Measurements from ENCODE around the gene RPL41.

Gene RPL41

GRCh38 chr12:56129206-56129941, 12.9 kb downstream of the RPL41 start (continued):
- TF ChIP-seq ZBTB11 (tag by site-specific recombination; conservative IDR thresholded peaks at IDR 0.05; ENCODE audit: low read depth) (peak; percentile 69), ZNF155 (tag by site-specific recombination; IDR thresholded peaks at IDR 0.05) (no peak), ZNF768 (tag by site-specific recombination; IDR thresholded peaks at IDR 0.05) (no peak), ZNF362 (tag by site-specific recombination; IDR thresholded peaks at IDR 0.05) (no peak), ZBTB1 (tag by site-specific recombination; IDR thresholded peaks at IDR 0.05) (no peak), ZNF398 (tag by site-specific recombination; IDR thresholded peaks at IDR 0.05) (no peak), KLF17 (tag by site-specific recombination; IDR thresholded peaks at IDR 0.05) (peak; percentile 59; the same call in 1 of the 2 replicates), ZNF692 (tag by site-specific recombination; IDR thresholded peaks at IDR 0.05) (no peak), ZNF114 (tag by site-specific recombination; IDR thresholded peaks at IDR 0.05) (no peak), BCL6B (tag by site-specific recombination; IDR thresholded peaks at IDR 0.05) (no peak), GLIS2 (tag by site-specific recombination; IDR thresholded peaks at IDR 0.05) (peak; percentile 75), ZFP69B (tag by site-specific recombination; IDR thresholded peaks at IDR 0.05) (no peak), ZNF677 (tag by site-specific recombination; IDR thresholded peaks at IDR 0.05) (no peak), ZNF146 (tag by site-specific recombination; IDR thresholded peaks at IDR 0.05) (no peak), ZBTB17 (tag by site-specific recombination; IDR thresholded peaks at IDR 0.05) (no peak; the same call in 1 of the 2 replicates), SCRT2 (tag by site-specific recombination; IDR thresholded peaks at IDR 0.05) (peak; percentile 86), ZNF544 (tag by site-specific recombination; IDR thresholded peaks at IDR 0.05) (no peak), ZNF514 (tag by site-specific recombination; IDR thresholded peaks at IDR 0.05) (no peak), ZNF639 (tag by site-specific recombination; IDR thresholded peaks at IDR 0.05) (no peak), SALL2 (tag by site-specific recombination; IDR thresholded peaks at IDR 0.05; ENCODE audit: borderline replicate concordance) (no peak), ZNF37A (tag by site-specific recombination; IDR thresholded peaks at IDR 0.05) (no peak), WT1 (tag by site-specific recombination; IDR thresholded peaks at IDR 0.05) (peak; percentile 96)
- TF ChIP-seq, protein P1, sequence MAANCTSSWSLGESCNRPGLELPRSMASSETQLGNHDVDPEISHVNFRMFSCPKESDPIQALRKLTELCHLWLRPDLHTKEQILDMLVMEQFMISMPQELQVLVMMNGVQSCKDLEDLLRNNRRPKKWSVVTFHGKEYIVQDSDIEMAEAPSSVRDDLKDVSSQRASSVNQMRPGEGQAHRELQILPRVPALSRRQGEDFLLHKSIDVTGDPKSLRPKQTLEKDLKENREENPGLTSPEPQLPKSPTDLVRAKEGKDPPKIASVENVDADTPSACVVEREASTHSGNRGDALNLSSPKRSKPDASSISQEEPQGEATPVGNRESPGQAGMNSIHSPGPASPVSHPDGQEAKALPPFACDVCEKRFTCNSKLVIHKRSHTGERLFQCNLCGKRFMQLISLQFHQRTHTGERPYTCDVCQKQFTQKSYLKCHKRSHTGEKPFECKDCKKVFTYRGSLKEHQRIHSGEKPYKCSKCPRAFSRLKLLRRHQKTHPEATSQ (tag by site-specific recombination; IDR thresholded peaks at IDR 0.05): no peak
- TF ChIP-seq, protein P2, sequence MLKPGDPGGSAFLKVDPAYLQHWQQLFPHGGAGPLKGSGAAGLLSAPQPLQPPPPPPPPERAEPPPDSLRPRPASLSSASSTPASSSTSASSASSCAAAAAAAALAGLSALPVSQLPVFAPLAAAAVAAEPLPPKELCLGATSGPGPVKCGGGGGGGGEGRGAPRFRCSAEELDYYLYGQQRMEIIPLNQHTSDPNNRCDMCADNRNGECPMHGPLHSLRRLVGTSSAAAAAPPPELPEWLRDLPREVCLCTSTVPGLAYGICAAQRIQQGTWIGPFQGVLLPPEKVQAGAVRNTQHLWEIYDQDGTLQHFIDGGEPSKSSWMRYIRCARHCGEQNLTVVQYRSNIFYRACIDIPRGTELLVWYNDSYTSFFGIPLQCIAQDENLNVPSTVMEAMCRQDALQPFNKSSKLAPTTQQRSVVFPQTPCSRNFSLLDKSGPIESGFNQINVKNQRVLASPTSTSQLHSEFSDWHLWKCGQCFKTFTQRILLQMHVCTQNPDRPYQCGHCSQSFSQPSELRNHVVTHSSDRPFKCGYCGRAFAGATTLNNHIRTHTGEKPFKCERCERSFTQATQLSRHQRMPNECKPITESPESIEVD (tag by site-specific recombination; IDR thresholded peaks at IDR 0.05): no peak

Data from HEK293 (cell line).